ENCODE results near the gene SNAI3. TPM values are rescaled to one million over a fixed set of nuclear protein-coding genes. Genes with fewer than 3 reads are reported as not detected.

Gene SNAI3
- total RNA-seq, 4 donors from 2014 or later = 0.14 to 0.43 TPM; not detected in 2

- no peak for DNase-seq
- no peak overlapping the region for H3K4me3 ChIP-seq
- H3K27ac ChIP-seq = no peak overlapping the region
- intact Hi-C loops (cut with DNase I; ENCODE audit: low total_unique reads) = no loop called here
- H3K4me1 ChIP-seq = no peaks in the 10 kb centered on the region
- no peak for TF ChIP-seq POLR2A (IDR thresholded peaks at IDR 0.05)
- no peak for TF ChIP-seq CTCF (IDR thresholded peaks at IDR 0.05)
- H3K36me3 ChIP-seq = no peaks in the 10 kb centered on the region
- H3K9me3 ChIP-seq = no peaks in the 10 kb centered on the region
- peaks cover 0 to 6% of the 10 kb centered on the region in 2 donors for H3K27me3 ChIP-seq
Observed at GRCh38 chr16:88691924-88692560, 5.7 kb upstream of the SNAI3 start.

- Histone ChIP-seq H3K27ac (no peak overlapping the region), H3K9me3 (no peaks in the 10 kb centered on the region), H3K4me3 (no peak overlapping the region), H3K4me1 (peaks cover 0 to 8% of the 10 kb centered on the region in 2 donors), H3K27me3 (peaks cover 1 to 6% of the 10 kb centered on the region in 2 donors), H3K36me3 (no peaks in the 10 kb centered on the region)
- no peak for DNase-seq
- intact Hi-C loops (cut with DNase I; ENCODE audit: low total_unique reads) = no loop called here
- TF ChIP-seq POLR2A (IDR thresholded peaks at IDR 0.05) (no peak), CTCF (IDR thresholded peaks at IDR 0.05) (no peak)
Observed at GRCh38 chr16:88691129-88691813, 5.0 kb upstream of the SNAI3 start.

- Histone ChIP-seq H3K27ac (no peak overlapping the region), H3K4me1 (peaks cover 0 to 15% of the 10 kb centered on the region in 2 donors), H3K4me3 (no peak overlapping the region), H3K9me3 (no peaks in the 10 kb centered on the region), H3K27me3 (peaks cover 7 to 8% of the 10 kb centered on the region in 2 donors), H3K36me3 (no peaks in the 10 kb centered on the region)
- DNase-seq = no peak
- TF ChIP-seq CTCF (IDR thresholded peaks at IDR 0.05) (no peak), POLR2A (IDR thresholded peaks at IDR 0.05) (no peak)
- intact Hi-C loops (cut with DNase I; ENCODE audit: low total_unique reads) = no loop called here
Observed at GRCh38 chr16:88690341-88691128, 4.2 kb upstream of the SNAI3 start.

- DNase-seq = no peak
- no peak for TF ChIP-seq POLR2A (IDR thresholded peaks at IDR 0.05)
- TF ChIP-seq CTCF (IDR thresholded peaks at IDR 0.05) = no peak
- no peaks in the 10 kb centered on the region for H3K36me3 ChIP-seq
- H3K4me1 ChIP-seq = peaks cover 0 to 17% of the 10 kb centered on the region in 2 donors
- no peaks in the 10 kb centered on the region for H3K9me3 ChIP-seq
- intact Hi-C loops (cut with DNase I; ENCODE audit: low total_unique reads) = no loop called here
- H3K4me3 ChIP-seq = no peak overlapping the region
- H3K27me3 ChIP-seq = peaks cover 15 to 24% of the 10 kb centered on the region in 2 donors
- H3K27ac ChIP-seq = no peak overlapping the region
Observed at GRCh38 chr16:88688013-88688778, 1.9 kb upstream of the SNAI3 start.

Measured in uterus (tissue), 4 donors.